GM23338 (cell line): ENCODE results near the gene ZBTB7C. TPM values are rescaled to one million over a fixed set of nuclear protein-coding genes. Genes with fewer than 3 reads are reported as not detected.

Experiments
- ATAC-seq: fragments of 200-7000 bp; cut with Tn5 transposase; 3 replicates; pipeline ENCODE4 v1.9.1; 2020
- DNase-seq: peaks from one replicate; pipeline ENCODE4 v3.0.0-alpha.2; 2015; ENCODE audit warnings: low spot score
- H2AFZ ChIP-seq: fragments of 200-600 bp; sonication (generic); 2 replicates; pipeline ENCODE4 v1.8.0; 2016; ENCODE audit warnings: antibody characterized with exemption, mild to moderate bottlenecking, moderate library complexity
- H3F3A ChIP-seq: fragments of 200-600 bp; sonication (generic); replicated peaks from 2 replicates; pipeline ENCODE4 v1.8.0; 2017; ENCODE audit warnings: antibody characterized with exemption, mixed run types, low read depth
- H3K27ac ChIP-seq: fragments of 200-600 bp; sonication (generic); 2 replicates; pipeline ENCODE4 v1.6.1; 2016; ENCODE audit warnings: low read depth
- H3K27me3 ChIP-seq: fragments of 200-600 bp; sonication (generic); 2 replicates; pipeline ENCODE4 v1.8.0; 2016; ENCODE audit warnings: mild to moderate bottlenecking, mixed run types, moderate library complexity; ENCODE audit not compliant: insufficient read depth
- H3K36me3 ChIP-seq: fragments of 200-600 bp; sonication (generic); 2 replicates; pipeline ENCODE4 v1.8.0; 2016; ENCODE audit warnings: mild to moderate bottlenecking; ENCODE audit not compliant: insufficient read depth
- H3K4me1 ChIP-seq: fragments of 200-600 bp; sonication (generic); 2 replicates; pipeline ENCODE4 v1.8.0; 2016; ENCODE audit warnings: mild to moderate bottlenecking, moderate library complexity; ENCODE audit not compliant: insufficient read depth
- H3K4me2 ChIP-seq: fragments of 200-600 bp; sonication (generic); 2 replicates; pipeline ENCODE4 v1.7.1; 2017; ENCODE audit warnings: mixed run types
- H3K4me3 ChIP-seq: fragments of 200-600 bp; sonication (generic); 2 replicates; pipeline ENCODE4 v1.6.1; 2016; ENCODE audit warnings: mixed run types
- H3K79me2 ChIP-seq: fragments of 200-600 bp; sonication (generic); replicated peaks from 2 replicates; pipeline ENCODE4 v1.8.0; 2017; ENCODE audit warnings: mild to moderate bottlenecking; ENCODE audit not compliant: insufficient read depth
- H3K9me2 ChIP-seq: fragments of 200-600 bp; sonication (generic); 2 replicates; pipeline ENCODE4 v1.8.0; 2017; ENCODE audit not compliant: insufficient read depth
- H4K20me1 ChIP-seq: fragments of 200-600 bp; sonication (generic); replicated peaks from 2 replicates; pipeline ENCODE4 v1.8.0; 2017; ENCODE audit warnings: mild to moderate bottlenecking; ENCODE audit not compliant: insufficient read depth
- H3K27ac Mint-ChIP-seq: 2 replicates; pipeline ENCODE4 v1.8.0; 2020; ENCODE audit warnings: inconsistent platforms, mild to moderate bottlenecking, moderate library complexity, mixed read lengths
- H3K27me3 Mint-ChIP-seq: 3 replicates; pipeline ENCODE4 v1.8.0; 2022; ENCODE audit warnings: low read depth, mild to moderate bottlenecking, moderate library complexity, mixed read lengths, inconsistent platforms; ENCODE audit not compliant: insufficient read depth, poor library complexity
- H3K36me3 Mint-ChIP-seq: 3 replicates; pipeline ENCODE4 v1.8.0; 2021; ENCODE audit warnings: low read depth, mild to moderate bottlenecking, inconsistent platforms, moderate library complexity, mixed read lengths
- H3K4me1 Mint-ChIP-seq: 3 replicates; pipeline ENCODE4 v1.8.0; 2020; ENCODE audit warnings: mild to moderate bottlenecking, inconsistent platforms, mixed read lengths
- H3K4me3 Mint-ChIP-seq: 3 replicates; pipeline ENCODE4 v1.8.0; 2021; ENCODE audit warnings: moderate library complexity, mild to moderate bottlenecking, inconsistent platforms, mixed read lengths
- H3K9me3 Mint-ChIP-seq: 3 replicates; pipeline ENCODE4 v1.8.0; 2020; ENCODE audit warnings: moderate library complexity, mild to moderate bottlenecking, inconsistent platforms, mixed read lengths
- CREB1 ChIP-seq: fragments of 250-450 bp; sonication (Bioruptor Pico); IDR thresholded peaks from 2 replicates; pipeline ENCODE4 v1.5.0; 2020; ENCODE audit warnings: low read depth, mild to moderate bottlenecking, moderate library complexity
- CTCF ChIP-seq, 2 experiments: fragments of 200-600 bp in 1 of 2; sonication (generic) in 1 of 2; conservative IDR thresholded peaks; 2 replicates each; pipeline versions ENCODE4 v1.5.1 to v1.6.1; 2016 to 2017; ENCODE audit warnings: antibody characterized with exemption in 2 of 2, low read depth in 2 of 2, mild to moderate bottlenecking in 2 of 2, moderate library complexity in 1 of 2
- EZH2phosphoT487 ChIP-seq: fragments of 200-600 bp; sonication (generic); IDR thresholded peaks from one replicate; pipeline ENCODE4 v1.8.1; 2018; ENCODE audit warnings: antibody characterized with exemption; ENCODE audit not compliant: unreplicated experiment
- JUNB ChIP-seq: IDR thresholded peaks from one replicate; pipeline ENCODE4 v1.6.1; 2016; ENCODE audit warnings: antibody characterized with exemption; ENCODE audit not compliant: unreplicated experiment
- POLR2AphosphoS5 ChIP-seq: IDR thresholded peaks from 2 replicates; pipeline ENCODE4 v1.6.1; 2016; ENCODE audit warnings: antibody characterized with exemption, low read depth
- REST ChIP-seq: IDR thresholded peaks from one replicate; pipeline ENCODE4 v1.6.1; 2018; ENCODE audit warnings: antibody characterized with exemption; ENCODE audit not compliant: unreplicated experiment
- STAT1 ChIP-seq: IDR thresholded peaks from one replicate; pipeline ENCODE4 v1.6.1; 2016; ENCODE audit warnings: antibody characterized with exemption; ENCODE audit not compliant: unreplicated experiment
- ZNF114 ChIP-seq: fragments of 250-450 bp; sonication (Bioruptor Pico); IDR thresholded peaks from 2 replicates; pipeline ENCODE4 v1.5.0; 2020; ENCODE audit warnings: mild to moderate bottlenecking, moderate library complexity
- ZNF462 ChIP-seq: fragments of 250-450 bp; sonication (Bioruptor Pico); IDR thresholded peaks from 2 replicates; pipeline ENCODE4 v1.5.0; 2020; ENCODE audit warnings: mild to moderate bottlenecking, moderate library complexity
- polyA plus RNA-seq: library from polyadenylated mRNA; unstranded; fragments of >200 nt; fragmentation: Nextera tagmentation; extraction: Ambion mirVana; gene quantifications from 2 replicates; pipeline ENCODE4 v1.2.1, GENCODE V29; 2016
- total RNA-seq: library from RNA; depleted of rRNA; stranded (reverse); fragments of >200 nt; shearing (Covaris generic); gene quantifications from 2 replicates; pipeline ENCODE4 v1.2.3, GENCODE V29; 2014

The ZBTB7C gene
- total and polyA plus RNA-seq, 2 experiments from 2014 or later = 0.03 to 0.14 TPM

GRCh38 chr18:48176909-48177308 lies 232.3 kb downstream of the ZBTB7C start (continued):
- TF ChIP-seq STAT1 (no peak), CREB1 (CRISPR knock-in tag) (no peak), REST (no peak), CTCF (conservative IDR thresholded peaks at IDR 0.05; ENCODE audit: low read depth in 2 of 2) (no peak), ZNF114 (no peak)

- Mint-ChIP-seq H3K4me1 (no peaks in the 10 kb centered on the region; the same call in 2 of the 3 replicates), H3K4me3 (no peak overlapping the region), H3K9me3 (no peaks in the 10 kb centered on the region), H3K27ac (no peak overlapping the region), H3K27me3 (peaks cover 5% of the 10 kb centered on the region), H3K36me3 (no peaks in the 10 kb centered on the region)
- TF ChIP-seq STAT1 (no peak), EZH2phosphoT487 (no peak), JUNB (no peak), ZNF462 (CRISPR knock-in tag) (no peak), POLR2AphosphoS5 (no peak)
- ATAC-seq = no peak
- no peak for DNase-seq
- Histone ChIP-seq H3K79me2 (no peaks in the 10 kb centered on the region), H3K27me3 (no peaks in the 10 kb centered on the region), H3K9me2 (no peaks in the 10 kb centered on the region), H3K36me3 (no peaks in the 10 kb centered on the region), H3K4me3 (no peak overlapping the region), H3F3A (no peaks in the 10 kb centered on the region), H4K20me1 (no peaks in the 10 kb centered on the region), H3K4me1 (no peaks in the 10 kb centered on the region), H3K4me2 (no peak overlapping the region), H2AFZ (no peak overlapping the region), H3K27ac (no peak overlapping the region)
These were observed 235.6 kb downstream of the ZBTB7C start for GRCh38 chr18:48173557-48173956.
